ENCODE results near the gene MFRP.

Gene MFRP

DNA sequence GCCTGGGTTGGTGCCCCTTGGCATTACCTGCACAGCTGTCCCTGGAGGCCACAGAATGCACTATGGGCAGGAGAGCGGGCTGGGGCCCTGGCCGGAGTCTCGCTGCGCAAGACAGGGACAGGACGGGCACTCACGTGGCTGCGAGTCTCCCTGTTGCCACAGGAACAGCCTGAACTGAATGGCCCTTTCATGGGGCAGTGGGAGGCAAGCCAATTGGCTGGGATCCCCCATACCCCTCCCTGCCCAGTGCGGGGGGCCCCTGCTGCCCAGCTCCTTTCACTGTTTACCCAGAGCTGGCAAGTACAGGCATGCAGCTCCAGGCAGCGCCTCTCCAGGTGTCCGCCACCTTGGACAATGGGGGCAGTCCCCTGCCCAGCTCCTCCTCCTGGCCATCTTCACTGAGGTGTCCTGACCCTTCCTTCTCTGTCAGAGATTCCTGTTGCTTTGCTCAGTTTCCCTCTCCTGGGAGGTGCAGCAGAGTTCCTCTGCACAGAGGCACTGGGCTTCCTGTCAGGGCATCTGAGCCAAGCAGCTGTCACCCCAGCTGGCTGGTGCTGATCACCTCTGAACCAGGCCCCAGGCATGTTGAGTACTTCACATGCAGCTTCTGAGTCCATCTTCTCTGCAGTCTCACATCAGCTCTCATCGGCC lies 29.8 kb upstream of the MFRP start:
- peak overlapping the region; percentile 10 for H3K4me3 ChIP-seq (ENCODE audit: low read length)
- TF ChIP-seq, protein P1, sequence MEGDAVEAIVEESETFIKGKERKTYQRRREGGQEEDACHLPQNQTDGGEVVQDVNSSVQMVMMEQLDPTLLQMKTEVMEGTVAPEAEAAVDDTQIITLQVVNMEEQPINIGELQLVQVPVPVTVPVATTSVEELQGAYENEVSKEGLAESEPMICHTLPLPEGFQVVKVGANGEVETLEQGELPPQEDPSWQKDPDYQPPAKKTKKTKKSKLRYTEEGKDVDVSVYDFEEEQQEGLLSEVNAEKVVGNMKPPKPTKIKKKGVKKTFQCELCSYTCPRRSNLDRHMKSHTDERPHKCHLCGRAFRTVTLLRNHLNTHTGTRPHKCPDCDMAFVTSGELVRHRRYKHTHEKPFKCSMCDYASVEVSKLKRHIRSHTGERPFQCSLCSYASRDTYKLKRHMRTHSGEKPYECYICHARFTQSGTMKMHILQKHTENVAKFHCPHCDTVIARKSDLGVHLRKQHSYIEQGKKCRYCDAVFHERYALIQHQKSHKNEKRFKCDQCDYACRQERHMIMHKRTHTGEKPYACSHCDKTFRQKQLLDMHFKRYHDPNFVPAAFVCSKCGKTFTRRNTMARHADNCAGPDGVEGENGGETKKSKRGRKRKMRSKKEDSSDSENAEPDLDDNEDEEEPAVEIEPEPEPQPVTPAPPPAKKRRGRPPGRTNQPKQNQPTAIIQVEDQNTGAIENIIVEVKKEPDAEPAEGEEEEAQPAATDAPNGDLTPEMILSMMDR (conservative IDR thresholded peaks at IDR 0.05; ENCODE audit: low read depth, low read length): no peak
- DNase-seq (ENCODE audit: low read depth): no peak

DNA sequence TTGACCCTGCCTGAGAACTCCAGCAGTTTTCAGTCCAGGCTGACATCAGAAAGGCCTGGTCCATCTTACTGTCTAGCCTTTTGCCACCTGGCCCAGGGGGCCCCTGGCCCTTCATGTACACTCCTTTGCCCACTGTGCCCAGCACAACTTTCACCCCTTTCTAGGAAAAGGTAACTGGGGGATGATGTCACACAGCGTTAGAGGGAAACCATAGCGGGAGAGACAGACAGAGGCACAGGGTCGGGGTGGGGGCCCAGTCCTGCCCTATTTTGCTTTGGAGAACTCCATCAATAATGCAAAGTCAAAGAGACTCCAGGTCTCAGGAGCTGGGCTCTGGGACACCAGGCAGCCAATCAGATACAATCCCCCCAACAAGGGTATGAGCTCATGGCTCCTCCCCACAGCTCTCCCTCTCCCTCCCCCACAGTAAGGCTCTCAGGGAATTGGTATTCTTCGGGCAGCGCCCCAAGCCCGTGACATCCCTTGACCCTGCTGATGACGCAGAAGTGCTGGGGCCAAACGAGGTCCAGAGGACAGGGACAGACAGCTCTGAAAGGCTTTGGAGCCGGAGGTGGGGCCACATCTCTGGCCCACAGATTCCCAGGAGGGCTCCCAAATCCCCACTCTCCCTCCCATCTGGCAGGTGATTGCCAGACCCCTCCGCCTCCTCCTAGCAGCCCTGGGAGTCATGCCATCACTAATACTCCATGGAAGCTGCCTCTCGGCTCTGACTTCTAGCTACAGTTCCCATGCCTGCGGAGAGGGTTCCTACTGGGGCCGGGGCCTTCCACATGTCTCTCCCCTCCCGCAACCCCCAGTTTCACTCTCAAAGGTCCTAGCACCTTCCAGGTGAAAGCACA lies 29.1 kb upstream of the MFRP start:
- TF ChIP-seq, protein P1 (conservative IDR thresholded peaks at IDR 0.05; ENCODE audit: low read depth, low read length): no peak

DNA sequence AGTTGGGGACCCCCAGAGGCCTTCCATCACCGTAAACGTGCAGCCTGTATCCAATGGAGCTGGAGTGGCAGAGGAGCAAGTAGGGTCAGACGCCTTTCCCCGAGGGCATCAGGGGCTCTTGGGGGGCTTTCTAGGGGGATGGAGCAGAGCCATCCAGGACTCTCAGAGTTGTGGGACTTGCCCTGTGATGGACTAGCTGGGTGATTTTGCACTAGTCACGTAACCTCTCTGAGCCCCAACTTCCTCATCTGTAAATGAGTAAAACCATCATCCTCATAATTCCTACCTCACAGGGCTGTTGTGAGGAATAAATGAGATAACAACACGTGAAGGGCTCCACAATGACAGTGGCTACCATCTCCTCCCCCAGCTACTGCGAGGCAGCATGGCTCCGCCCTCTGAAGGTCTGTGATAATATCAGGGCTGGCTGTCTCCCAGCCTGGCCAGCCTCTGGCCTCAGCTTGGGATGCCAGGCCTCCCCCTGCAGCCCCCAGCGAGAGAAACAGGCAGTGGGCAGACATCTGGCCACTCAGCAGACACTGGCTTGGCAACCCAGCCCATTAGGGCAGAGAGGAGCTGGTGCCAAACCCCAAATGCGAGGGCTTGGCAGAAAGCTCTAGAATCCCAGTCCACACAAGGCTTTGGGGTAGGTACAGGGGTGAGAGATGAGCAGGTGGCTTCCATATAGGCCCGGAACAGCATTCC lies 28.3 kb upstream of the MFRP start:
- no peak overlapping the region for H3K4me3 ChIP-seq (ENCODE audit: low read length)
- TF ChIP-seq, protein P1 (conservative IDR thresholded peaks at IDR 0.05; ENCODE audit: low read depth, low read length): no peak
- DNase-seq (ENCODE audit: low read depth): no peak

More for the DNA sequence above, 29.1 kb upstream of the MFRP start:
- DNase-seq (ENCODE audit: low read depth): peak; percentile 86
- H3K4me3 ChIP-seq (ENCODE audit: low read length): peak overlapping the region; percentile 10

DNA sequence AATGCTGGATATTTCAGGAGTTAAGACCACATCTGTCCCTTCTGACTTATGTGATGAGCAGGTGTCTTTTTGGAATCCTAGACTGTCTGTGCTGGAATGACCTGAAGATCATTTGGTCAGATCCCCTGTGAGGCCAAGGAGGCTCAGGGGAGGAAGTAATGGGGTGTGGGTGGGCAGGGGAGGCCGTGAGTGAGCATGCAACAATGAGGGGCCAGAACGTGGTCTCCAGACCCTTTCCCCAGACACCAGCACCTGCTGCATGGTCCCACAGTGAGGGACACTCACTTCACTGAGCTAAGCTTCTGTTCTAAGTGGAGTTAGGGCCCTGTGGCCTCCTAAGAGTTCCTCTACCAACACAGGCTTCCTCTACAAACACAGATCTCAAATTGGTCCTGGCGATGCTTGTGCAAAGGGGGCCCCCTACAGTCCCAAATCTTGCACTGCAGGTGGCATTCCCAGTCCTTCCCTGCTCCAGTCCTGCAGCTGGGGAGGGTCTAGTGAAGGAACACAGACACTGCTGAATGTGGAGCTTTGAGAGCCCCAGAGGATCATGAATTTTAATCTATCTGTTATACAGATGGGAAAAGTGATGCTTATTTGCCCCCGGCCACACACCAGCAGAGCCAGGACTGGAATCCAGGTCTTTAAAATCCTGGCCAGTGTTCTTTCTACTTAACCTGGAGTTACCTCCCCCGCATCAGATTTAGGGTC lies 27.6 kb upstream of the MFRP start:
- H3K4me3 ChIP-seq (ENCODE audit: low read length): no peak overlapping the region
- TF ChIP-seq, protein P1 (conservative IDR thresholded peaks at IDR 0.05; ENCODE audit: low read depth, low read length): peak; percentile 95
- no peak for DNase-seq (ENCODE audit: low read depth)

DNA sequence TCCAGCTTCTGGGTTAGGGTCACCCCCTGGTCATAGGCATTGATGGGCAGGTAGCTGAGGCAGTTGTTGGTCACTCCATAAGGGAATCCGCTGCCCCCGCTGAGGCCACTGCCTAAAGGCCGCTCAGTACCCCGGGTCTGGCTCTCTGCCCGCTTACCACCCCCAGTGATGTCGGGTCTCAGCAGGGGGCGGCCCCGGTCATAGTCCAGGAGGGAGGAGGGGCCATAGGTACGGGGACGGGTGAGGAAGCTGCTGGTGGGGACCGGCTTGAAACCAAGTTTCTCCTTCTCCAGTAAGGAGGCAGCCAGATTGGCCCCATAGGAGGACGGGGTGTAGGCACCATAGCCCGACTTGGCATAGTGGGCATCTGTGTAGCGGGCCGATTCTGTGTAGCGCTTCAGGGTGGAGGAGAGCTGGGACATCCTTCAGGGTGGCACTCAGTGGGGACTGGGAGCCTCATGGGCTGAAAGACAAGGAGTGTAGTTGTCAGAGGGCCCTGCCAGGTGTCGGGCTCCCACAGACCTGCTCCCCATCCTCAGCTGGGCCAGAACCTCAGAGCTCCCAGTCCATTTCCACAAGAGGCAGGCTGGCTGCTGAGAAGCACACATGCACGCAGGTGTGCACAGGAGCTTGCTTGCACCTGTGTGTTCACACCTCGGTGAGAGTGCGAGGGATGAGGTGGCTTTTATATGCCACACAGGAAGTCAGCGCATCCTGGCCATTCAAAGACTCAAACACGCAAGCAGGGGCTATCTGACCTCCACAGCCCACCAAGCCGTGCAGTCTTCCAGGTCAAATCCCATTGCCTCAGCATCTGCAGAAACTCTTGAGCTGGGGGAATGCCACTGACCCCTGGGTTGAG lies 26.8 kb upstream of the MFRP start:
- no peak for DNase-seq (ENCODE audit: low read depth)
- H3K4me3 ChIP-seq (ENCODE audit: low read length): no peak overlapping the region
- TF ChIP-seq, protein P1 (conservative IDR thresholded peaks at IDR 0.05; ENCODE audit: low read depth, low read length): no peak

All from retinal pigment epithelial cell (primary cell).